Activated CD8-positive, alpha-beta memory T cell treated with anti-CD3 and anti-CD28 coated beads, Interleukin-2, amount 50 U/mL, for 4 hours (primary cell): ENCODE results near the gene ILKAP.

ENCODE experiments used
- DNase-seq: peaks from one replicate; pipeline ENCODE4 v3.0.0-alpha.2; 2020

ILKAP gene

GRCh38 chr2:238203094-238203972 is at the start of gene ILKAP:
Gene ILKAP, minus strand, starts transcription at chr2:238203695. Its CDS starts 142 bp downstream, at chr2:238203553.
- peak; percentile 89 for DNase-seq

- no peak for DNase-seq
These were observed 49.5 kb upstream of the ILKAP start for GRCh38 chr2:238252766-238253630.

GRCh38 chr2:238251986-238252385 is 48.5 kb upstream of the ILKAP start:
- no peak for DNase-seq

GRCh38 chr2:238251331-238251730 is 47.8 kb upstream of the ILKAP start:
- no peak for DNase-seq

- DNase-seq: no peak
These were observed 47.4 kb upstream of the ILKAP start for GRCh38 chr2:238250896-238251295.

- DNase-seq: no peak
These were observed 44.5 kb upstream of the ILKAP start for GRCh38 chr2:238247841-238248453.

- DNase-seq: no peak
These were observed 43.7 kb upstream of the ILKAP start for GRCh38 chr2:238247002-238247822.

GRCh38 chr2:238244151-238244550 is 40.7 kb upstream of the ILKAP start:
- no peak for DNase-seq

GRCh38 chr2:238243496-238244076 is 40.1 kb upstream of the ILKAP start:
- DNase-seq: peak; percentile 11

GRCh38 chr2:238242731-238243495 is 39.4 kb upstream of the ILKAP start:
- DNase-seq: no peak

GRCh38 chr2:238241970-238242369 is 38.5 kb upstream of the ILKAP start:
- no peak for DNase-seq

- DNase-seq: no peak
These were observed 37.5 kb upstream of the ILKAP start for GRCh38 chr2:238240757-238241711.

- DNase-seq: peak; percentile 69
These were observed 36.6 kb upstream of the ILKAP start, which contains the start of gene HES6 for GRCh38 chr2:238239863-238240756. Gene HES6, minus strand, starts transcription at chr2:238240038. Its CDS starts 133 bp downstream, at chr2:238239905.

GRCh38 chr2:238239543-238239862 is 36.0 kb upstream of the ILKAP start:
- DNase-seq: peak; percentile 35

GRCh38 chr2:238238766-238239542 is 35.5 kb upstream of the ILKAP start:
- DNase-seq: peak; percentile 44

- no peak for DNase-seq
These were observed 34.8 kb upstream of the ILKAP start for GRCh38 chr2:238238311-238238765.

- no peak for DNase-seq
These were observed 34.1 kb upstream of the ILKAP start for GRCh38 chr2:238237431-238238135.
